Iris pigment epithelial cell (primary cell): ENCODE data around the gene IL17RB.

Source experiments
- DNase-seq: peaks from one replicate; pipeline ENCODE4 v3.0.0-alpha.2; 2011; ENCODE audit warnings: low read depth

The IL17RB gene, protein sequence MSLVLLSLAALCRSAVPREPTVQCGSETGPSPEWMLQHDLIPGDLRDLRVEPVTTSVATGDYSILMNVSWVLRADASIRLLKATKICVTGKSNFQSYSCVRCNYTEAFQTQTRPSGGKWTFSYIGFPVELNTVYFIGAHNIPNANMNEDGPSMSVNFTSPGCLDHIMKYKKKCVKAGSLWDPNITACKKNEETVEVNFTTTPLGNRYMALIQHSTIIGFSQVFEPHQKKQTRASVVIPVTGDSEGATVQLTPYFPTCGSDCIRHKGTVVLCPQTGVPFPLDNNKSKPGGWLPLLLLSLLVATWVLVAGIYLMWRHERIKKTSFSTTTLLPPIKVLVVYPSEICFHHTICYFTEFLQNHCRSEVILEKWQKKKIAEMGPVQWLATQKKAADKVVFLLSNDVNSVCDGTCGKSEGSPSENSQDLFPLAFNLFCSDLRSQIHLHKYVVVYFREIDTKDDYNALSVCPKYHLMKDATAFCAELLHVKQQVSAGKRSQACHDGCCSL

DNA sequence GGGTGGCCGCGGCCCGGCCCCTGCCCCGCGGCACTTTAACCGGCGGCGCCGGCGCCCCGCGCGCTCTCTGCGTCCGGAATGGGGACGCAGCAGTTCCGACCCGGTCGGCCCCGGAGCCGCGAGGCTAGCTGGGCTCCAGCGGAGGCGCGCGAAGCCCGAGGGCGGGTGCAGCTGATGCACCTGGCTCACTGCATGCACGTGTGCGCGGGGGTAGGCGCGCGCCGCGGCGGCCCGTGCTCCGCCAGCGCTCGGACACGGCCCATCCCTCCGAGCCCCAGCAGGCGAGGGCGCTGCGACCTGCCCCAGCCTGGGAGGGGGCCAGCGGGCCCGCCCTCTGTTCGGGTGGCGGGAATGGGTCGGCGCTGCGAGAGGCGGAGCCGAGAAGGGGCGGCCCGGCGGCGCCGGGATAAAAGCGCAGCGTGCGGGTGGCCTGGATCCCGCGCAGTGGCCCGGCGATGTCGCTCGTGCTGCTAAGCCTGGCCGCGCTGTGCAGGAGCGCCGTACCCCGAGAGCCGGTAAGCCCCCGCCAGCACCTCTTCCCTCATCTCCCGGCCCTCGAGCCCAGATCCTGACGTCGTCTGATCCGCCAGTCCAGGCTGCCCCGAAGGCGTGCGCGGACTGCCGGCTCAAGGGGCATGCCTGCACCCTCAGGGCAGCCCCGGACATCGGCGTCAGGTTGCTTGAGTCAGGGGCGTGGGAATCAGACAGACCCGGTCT lies at the start of gene IL17RB, which contains the start of gene CHDH:
Gene IL17RB, plus strand, starts transcription at position 435 of the 717 bp plus-strand sequence. Its CDS starts 21 bp downstream, at position 456.
Gene CHDH, minus strand, starts transcription at position 286 of the 717 bp plus-strand sequence. CDS start 22,411 bp downstream, outside the sequence.
- no peak for DNase-seq

DNA sequence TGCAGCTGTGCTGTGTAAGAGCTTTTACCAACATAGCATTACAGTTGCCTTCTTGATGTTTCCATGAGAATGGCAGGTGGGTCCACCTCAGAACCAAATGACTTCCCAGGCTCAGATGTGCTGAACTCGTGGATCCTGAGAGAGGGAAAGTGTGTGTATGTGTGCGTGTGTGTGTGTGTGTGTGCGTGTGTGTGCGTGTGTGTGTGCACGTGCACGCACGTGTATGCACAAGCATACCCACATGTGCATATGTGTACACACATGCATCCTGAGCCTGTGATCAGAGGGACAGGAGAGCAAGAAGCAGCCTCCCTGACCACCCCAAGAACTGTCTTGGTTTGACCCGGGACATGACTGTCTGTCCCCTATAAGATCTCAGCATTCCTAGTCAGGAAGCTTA lies 48.2 kb upstream of the IL17RB start:
- no peak for DNase-seq

DNA sequence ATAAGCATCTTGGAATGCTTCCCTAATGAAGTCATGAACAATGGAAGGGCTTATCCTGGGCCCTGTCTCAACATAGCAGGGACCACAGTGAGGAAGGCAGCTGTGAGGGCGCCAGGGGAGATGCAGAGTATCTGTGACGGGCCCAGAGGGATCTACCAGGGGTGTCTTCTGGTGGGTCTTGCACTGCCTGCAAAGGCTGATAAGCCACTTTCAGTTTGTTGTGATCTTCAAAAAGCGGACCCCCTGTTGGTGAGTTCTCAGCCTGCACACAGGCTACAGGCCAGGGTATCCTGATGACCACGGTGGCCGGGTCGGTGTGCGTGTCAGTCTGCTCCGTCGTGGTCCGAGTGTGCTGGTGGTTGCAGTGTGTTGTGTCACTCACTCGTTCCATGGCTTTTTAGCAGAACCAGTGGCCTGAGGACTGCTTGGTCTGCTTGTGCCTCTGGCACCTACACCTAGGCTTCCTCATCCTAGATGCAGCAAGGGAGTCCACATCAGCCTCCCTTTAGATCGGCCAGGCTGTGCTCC lies 47.0 kb upstream of the IL17RB start:
- DNase-seq = no peak

DNA sequence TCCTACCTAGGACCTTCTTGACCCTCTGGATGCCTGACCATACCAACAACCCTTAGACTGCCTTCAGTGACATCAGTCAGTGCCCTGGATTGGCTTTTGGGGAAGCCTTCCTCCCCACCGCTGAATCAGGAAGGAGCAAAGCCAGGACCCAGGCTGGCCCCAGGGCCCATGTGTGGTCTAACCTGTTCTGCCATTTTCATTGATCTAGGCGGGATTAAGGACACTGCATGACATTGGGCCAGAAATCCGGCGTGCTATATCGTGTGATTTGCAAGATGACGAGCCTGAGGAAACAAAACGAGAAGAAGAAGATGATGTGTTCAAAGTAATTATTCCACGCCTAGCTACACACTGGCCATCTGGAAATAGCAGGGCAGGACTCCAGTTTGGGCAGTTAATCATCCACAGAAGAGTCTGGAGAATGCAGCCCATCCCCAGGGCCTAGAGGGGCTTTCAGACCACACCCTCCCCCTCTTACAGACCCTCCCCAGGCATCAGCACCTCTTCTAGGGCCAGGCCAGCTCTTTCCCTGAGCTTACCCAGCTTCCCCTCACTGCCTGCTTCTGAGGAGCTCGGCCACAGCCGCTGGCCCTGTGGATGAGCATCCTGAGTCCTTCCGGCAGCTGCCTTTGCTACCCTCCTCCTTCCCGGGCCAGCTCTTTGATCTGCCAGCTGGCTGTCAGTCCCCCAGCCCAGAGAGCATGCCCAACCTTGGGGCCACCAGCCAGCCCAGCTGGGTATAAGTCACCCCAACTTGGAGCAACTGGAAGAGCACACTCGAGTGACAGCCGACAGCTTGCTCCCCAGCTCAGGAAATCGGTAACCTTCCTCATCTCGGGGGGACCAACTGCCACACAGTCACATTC lies 46.1 kb upstream of the IL17RB start:
- DNase-seq = no peak

DNA sequence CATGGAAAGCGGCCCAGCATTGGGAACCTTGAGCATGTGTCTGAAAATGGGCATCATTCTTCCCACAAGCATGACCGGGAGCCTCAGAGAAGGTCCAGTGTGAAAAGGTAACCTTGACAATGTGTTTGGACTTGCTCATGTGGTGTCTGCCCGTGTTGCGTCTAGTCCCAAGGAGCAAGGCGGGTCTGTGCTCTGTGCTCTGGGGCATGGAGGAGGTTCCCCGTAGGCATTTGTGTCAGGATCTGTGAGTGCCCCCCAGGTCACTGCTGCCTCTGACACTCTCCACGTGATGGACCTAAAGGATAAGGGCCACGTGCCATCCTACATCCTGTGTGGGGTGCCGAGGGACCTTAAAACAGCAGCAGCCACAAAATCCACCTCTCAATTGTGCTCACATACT lies 45.0 kb upstream of the IL17RB start:
- DNase-seq = no peak

- DNase-seq = no peak
These were observed 44.0 kb upstream of the IL17RB start for GRCh38 chr3:53802256-53802880.

- DNase-seq = no peak
These were observed 43.1 kb upstream of the IL17RB start for GRCh38 chr3:53803124-53803815.

DNA sequence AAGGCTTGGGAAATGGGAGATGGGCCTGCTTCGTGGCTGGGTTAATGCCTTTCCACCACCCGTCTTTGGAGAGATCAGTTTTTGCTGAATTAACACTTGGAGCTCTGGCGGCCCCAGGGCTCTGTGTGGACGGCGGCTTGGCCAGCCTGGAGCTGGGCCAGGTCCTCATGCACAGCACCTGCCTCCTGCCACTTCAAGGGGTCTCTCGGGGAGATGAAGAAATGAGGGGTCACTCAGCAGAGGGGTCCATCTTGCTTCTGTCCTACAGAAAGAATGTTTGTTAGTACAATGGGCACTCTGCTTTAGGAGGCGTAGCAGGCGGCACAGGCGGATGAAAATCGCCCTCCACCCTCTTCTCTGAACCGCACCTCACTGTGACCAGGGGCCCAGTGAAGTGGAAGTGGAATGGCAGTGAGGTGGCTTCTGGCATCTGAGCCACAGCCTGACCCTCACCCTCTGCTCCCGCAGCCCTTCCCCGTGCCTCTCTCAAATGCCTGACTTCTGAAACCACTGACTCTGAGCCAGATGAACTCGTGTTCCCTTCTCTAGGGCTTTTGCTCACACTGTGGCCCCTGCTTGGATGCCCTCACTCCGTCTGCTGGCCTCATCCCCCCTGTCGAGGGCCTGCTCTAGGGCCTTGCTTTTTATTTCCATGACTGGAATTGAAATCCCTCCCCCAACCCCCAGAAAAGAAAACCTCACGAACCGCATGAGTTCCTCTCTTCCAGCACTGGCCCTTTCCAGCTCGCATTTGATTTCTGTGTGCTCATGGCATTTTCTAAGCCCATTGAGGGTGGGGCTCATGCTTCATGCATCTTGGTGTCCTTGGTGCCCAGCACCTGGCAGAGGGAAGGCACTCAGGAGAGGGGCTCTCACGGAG lies 42.3 kb upstream of the IL17RB start:
- DNase-seq = no peak

- peak; percentile 54 for DNase-seq
These were observed 41.5 kb upstream of the IL17RB start for GRCh38 chr3:53804697-53805462.

DNA sequence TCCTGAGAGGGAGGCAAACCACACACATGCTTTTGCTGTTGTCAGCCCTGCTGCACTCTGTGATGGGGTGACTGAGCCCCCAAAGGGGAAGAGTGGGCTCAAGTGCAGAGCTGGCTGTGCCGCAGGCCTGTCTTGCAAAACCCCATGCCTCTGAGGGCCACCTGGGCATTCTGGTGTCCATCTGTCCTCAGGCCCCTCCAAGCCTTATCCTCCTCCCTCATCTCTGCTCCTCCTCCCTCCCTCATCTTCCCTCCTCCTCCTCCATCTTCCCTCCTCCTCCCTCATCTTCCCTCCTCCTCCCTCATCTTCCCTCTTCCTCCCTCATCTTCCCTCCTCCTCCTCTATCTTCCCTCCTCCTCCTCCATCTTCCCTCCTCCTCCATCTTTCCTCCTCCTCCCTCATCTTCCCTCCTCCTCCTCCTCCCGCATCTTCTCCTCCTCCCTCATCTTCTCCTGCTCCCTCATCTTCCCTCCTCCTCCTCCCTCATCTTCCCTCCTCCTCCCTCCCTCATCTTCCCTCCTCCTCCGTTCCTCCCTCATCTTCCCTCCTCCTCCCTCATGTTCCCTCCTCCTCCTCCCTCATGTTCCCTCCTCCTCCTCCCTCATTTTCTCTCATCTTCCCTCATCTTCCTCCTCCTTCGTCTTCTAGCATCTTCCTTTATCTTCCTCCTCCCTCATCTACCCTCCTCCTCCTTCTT lies 40.8 kb upstream of the IL17RB start:
- DNase-seq = no peak

DNA sequence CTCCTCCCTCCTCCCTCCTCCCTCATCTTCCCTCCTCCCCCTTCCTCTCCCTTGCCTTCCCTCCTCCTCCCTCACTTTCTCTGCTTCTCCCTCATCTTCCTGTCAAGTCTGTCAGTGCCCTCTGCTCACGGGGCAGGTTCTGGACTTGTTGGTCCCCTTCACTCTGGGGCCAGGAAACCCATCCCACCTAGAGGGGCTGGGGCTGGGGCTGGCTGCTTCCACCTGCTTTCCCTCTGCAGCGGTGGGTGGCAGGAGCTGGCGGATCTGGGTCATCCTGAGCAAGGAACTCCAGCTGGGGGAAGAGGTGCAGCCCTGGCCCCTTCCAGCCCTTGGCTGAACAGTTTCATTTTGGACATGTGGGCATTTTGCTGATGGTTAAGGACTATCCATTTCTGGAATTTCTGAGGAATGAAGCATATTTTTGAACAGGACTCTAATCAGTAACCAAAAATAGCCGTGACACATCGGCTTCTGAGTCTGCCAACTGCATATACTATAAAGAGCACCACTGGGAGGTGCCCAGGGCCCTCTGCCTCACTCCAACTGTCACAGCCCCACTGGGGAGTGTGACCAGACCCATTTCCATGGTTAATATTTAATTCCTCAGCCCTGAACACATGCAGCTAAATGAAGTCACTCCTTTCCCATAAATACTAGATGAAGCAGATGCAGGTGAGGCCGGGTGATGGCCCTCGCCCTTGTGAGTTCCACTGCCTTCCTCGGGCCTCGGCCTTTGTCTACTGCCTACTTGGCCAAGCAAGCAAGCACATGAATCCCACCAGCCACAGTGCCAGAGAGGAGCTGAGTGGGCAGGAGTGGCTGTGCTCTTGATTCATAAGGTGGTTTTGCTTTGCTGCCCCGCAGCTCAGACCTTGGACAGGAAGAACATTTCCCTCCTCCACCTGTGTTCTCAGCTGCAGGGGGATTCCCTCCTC lies 39.9 kb upstream of the IL17RB start:
- peak; percentile 21 for DNase-seq

DNA sequence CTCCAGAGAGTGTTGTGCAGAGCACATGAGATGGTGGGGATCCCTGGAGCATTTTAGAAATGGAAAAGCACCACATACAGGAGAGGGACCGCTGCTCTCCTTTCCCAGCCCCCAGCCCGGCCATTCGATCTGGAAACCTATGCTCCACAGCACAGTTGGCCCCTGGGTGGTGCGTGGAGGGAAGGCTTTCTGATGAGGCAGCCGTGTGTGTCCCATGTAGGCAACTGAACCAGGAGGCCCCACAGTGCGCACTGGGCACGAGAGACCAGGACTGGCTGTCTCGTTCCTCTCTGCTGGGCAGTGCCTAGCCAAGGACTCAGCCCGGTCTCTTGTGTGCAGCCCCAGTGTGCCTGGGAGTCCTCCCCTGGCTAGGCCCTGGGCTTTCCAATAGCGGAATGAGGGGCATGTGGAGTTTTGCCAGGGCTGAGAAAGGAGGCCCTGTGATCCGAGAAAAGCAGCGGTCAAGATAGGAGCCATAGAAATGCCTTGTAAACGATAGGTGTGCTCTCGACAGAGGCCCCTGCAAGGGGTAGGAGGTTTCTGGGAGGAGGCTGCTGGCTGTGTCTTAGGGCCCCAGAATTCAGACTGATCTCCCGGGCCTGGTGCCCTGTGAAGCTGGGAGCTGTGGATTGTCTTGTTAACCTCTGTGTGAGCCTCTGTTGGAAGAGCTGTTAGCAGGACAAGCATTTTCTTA lies 39.1 kb upstream of the IL17RB start:
- DNase-seq = no peak

DNA sequence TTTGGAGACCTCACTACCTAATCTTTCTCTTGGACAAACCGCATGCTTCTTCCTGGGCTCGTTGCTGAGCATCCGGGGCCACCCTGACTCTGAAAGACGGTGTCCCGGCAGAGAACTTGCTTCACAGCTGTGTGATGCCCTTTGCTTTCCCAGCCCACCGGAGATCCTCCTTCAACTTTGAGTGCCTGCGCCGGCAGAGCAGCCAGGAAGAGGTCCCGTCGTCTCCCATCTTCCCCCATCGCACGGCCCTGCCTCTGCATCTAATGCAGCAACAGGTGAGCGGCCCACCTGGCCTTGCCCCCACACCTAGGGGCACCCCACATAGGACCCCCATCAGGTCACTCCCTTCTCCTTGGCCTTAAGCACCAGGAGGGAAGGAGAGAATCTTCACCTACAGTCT lies 37.9 kb upstream of the IL17RB start:
- no peak for DNase-seq

- DNase-seq = no peak
These were observed 37.1 kb upstream of the IL17RB start for GRCh38 chr3:53809267-53809666.

- DNase-seq = no peak
These were observed 36.5 kb upstream of the IL17RB start for GRCh38 chr3:53809764-53810400.
